ENCODE results near the gene FAAP100. TPM values are rescaled to one million over a fixed set of nuclear protein-coding genes. Genes with fewer than 3 reads are reported as not detected.

The FAAP100 gene
- total RNA-seq, 2 experiments from 2014 or later = 40.5 to 42.7 TPM

- Mint-ChIP-seq H3K4me1 (ENCODE audit: low read depth) (no peaks in the 10 kb centered on the region), H3K4me3 (no peak overlapping the region), H3K9me3 (no peaks in the 10 kb centered on the region), H3K27me3 (peaks cover 2% of the 10 kb centered on the region), H3K36me3 (ENCODE audit: low read depth) (no peaks in the 10 kb centered on the region), H3K27ac (no peak overlapping the region)
- intact Hi-C loops (cut with micrococcal nuclease) = no loop called here
- ATAC-seq (no peak), DNase-seq (no peak)
- CTCF ChIA-PET = interaction anchor here (0.9 to 3.7 kb wide), 3 partner anchors 10 to 102 kb away, joined by 3 to 15 read pairs (median 4); no protein-coding TSS in a partner anchor
- POLR2A ChIA-PET = interaction anchor here (2.2 to 4.6 kb wide), 3 partner anchors 10 to 13 kb away, joined by 6 to 23 read pairs (median 18); partner anchors contain the start of gene ACTG1
- no peak for TF ChIP-seq CTCF (IDR thresholded peaks at IDR 0.05)
These were observed 53.1 kb downstream of the FAAP100 start for GRCh38 chr17:81498953-81499600.

- intact Hi-C loops (cut with micrococcal nuclease) = no loop called here
- ChIA-PET CTCF (interaction anchor here (1.0 kb wide), 1 partner anchor 10 kb away, joined by 4 read pairs; no protein-coding TSS in a partner anchor), POLR2A (interaction anchor here (0.6 to 4.2 kb wide), 2 partner anchors 13 to 226 kb away, joined by 3 to 20 read pairs; no protein-coding TSS in a partner anchor)
- Mint-ChIP-seq H3K4me1 (ENCODE audit: low read depth) (peaks cover 3% of the 10 kb centered on the region), H3K36me3 (ENCODE audit: low read depth) (no peaks in the 10 kb centered on the region), H3K4me3 (no peak overlapping the region), H3K9me3 (no peaks in the 10 kb centered on the region), H3K27ac (no peak overlapping the region), H3K27me3 (peaks cover 2% of the 10 kb centered on the region)
- peak; percentile 69 for ATAC-seq
- TF ChIP-seq CTCF (IDR thresholded peaks at IDR 0.05) = no peak
- DNase-seq = no peak
These were observed 57.4 kb downstream of the FAAP100 start for GRCh38 chr17:81494626-81495377.

- H3K9me3 Mint-ChIP-seq = no peaks in the 10 kb centered on the region
- H3K27me3 Mint-ChIP-seq = peaks cover 2% of the 10 kb centered on the region
- no peak overlapping the region for H3K27ac Mint-ChIP-seq
- no peak overlapping the region for H3K4me3 Mint-ChIP-seq
- H3K4me1 Mint-ChIP-seq (ENCODE audit: low read depth) = peaks cover 8% of the 10 kb centered on the region
- no peak for DNase-seq
- CTCF ChIA-PET = interaction anchor here (1.0 kb wide), 1 partner anchor 9 kb away, joined by 4 read pairs; no protein-coding TSS in a partner anchor
- no peaks in the 10 kb centered on the region for H3K36me3 Mint-ChIP-seq (ENCODE audit: low read depth)
- POLR2A ChIA-PET = interaction anchor here (1.0 to 4.2 kb wide), 2 partner anchors 8 to 15 kb away, joined by 3 to 20 read pairs; no protein-coding TSS in a partner anchor
- no peak for ATAC-seq
- intact Hi-C loops (cut with micrococcal nuclease) = no loop called here
- no peak for TF ChIP-seq CTCF (IDR thresholded peaks at IDR 0.05)
These were observed 58.7 kb downstream of the FAAP100 start for GRCh38 chr17:81493198-81494038.

- no peak for ATAC-seq
- Mint-ChIP-seq H3K4me1 (ENCODE audit: low read depth) (peaks cover 8% of the 10 kb centered on the region), H3K36me3 (ENCODE audit: low read depth) (no peaks in the 10 kb centered on the region), H3K4me3 (no peak overlapping the region), H3K27ac (no peak overlapping the region), H3K9me3 (no peaks in the 10 kb centered on the region), H3K27me3 (peaks cover 2% of the 10 kb centered on the region)
- ChIA-PET POLR2A (interaction anchor here (1.0 to 4.2 kb wide), 2 partner anchors 9 to 15 kb away, joined by 3 to 20 read pairs; no protein-coding TSS in a partner anchor), CTCF (no interaction called here)
- no peak for TF ChIP-seq CTCF (IDR thresholded peaks at IDR 0.05)
- DNase-seq = no peak
- intact Hi-C loops (cut with micrococcal nuclease) = no loop called here
These were observed 59.4 kb downstream of the FAAP100 start for GRCh38 chr17:81492706-81493105.

Data from activated CD8-positive, alpha-beta T cell treated with anti-CD3 and anti-CD28 coated beads for 36 hours (primary cell).